GM12878 (cell line): Measurements from ENCODE around the gene CLASP1. TPM values are rescaled to one million over a fixed set of nuclear protein-coding genes. Genes with fewer than 3 reads are reported as not detected.

ENCODE experiments used
- ATAC-seq: fragments of 200-7000 bp; cut with Tn5 transposase; 3 replicates; pipeline ENCODE4 v1.9.1; 2020; ENCODE audit warnings: mild to moderate bottlenecking, moderate library complexity
- BruUV-seq: library from RNA; stranded (reverse); fragments of 400-500 nt; replicated peaks from 2 replicates; lab custom pipeline; 2021; lab: Mats Ljungman, UMichigan
- CTCF ChIA-PET: fragments of 300-600 bp; sonication (Branson Sonifier 250); formaldehyde crosslinking; extraction: SDS; loops from one replicate; lab custom pipeline; 2021; ENCODE audit warnings: inconsistent platforms; lab: Yijun Ruan, JAX
- POLR2A ChIA-PET: fragments of 350-600 bp; formaldehyde crosslinking; extraction: SDS; loops from one replicate; lab custom pipeline; 2021; ENCODE audit warnings: inconsistent platforms; lab: Charles Lee
- RAD21 ChIA-PET: fragments of 300-600 bp; sonication (Branson Sonifier 250); formaldehyde crosslinking; loops from one replicate; lab custom pipeline; 2023; ENCODE audit warnings: antibody characterized with exemption; ENCODE audit not compliant: unreplicated experiment; lab: Charles Lee
- SMC1A ChIA-PET: fragments of 300-600 bp; sonication (Branson Sonifier 250); formaldehyde crosslinking; loops from one replicate; lab custom pipeline; 2023; ENCODE audit not compliant: unreplicated experiment, uncharacterized antibody; lab: Charles Lee
- DNase-seq: peaks from one replicate; pipeline ENCODE4 v3.0.0-alpha.2; 2011; ENCODE audit warnings: low read depth, low spot score
- FAIRE-seq: peaks from 3 replicates; lab custom pipeline; 2011; peaks lifted over from hg19 to GRCh38; lab: Jason Lieb, UNC
- H2AFZ ChIP-seq: 2 replicates; pipeline ENCODE4 v1.6.0; 2011; ENCODE audit warnings: low read depth, low read length, control low read depth; ENCODE audit not compliant: control insufficient read depth
- H3K27ac ChIP-seq: 2 replicates; pipeline ENCODE4 v1.5.1; 2011; ENCODE audit warnings: control low read depth; ENCODE audit not compliant: control insufficient read depth, insufficient read depth
- H3K27me3 ChIP-seq, 2 experiments: replicated peaks in 1 of 2; 2 replicates each; pipeline versions ENCODE4 v1.6.0 to v1.6.1; 2011; ENCODE audit warnings: low read length in 1 of 2; ENCODE audit not compliant: control insufficient read depth in 2 of 2, insufficient read depth in 2 of 2
- H3K36me3 ChIP-seq, 2 experiments: 2 replicates each; pipeline ENCODE4 v1.5.1; 2011; ENCODE audit warnings: low read length in 1 of 2; ENCODE audit not compliant: control insufficient read depth in 2 of 2, insufficient read depth in 2 of 2
- H3K4me1 ChIP-seq: 2 replicates; pipeline ENCODE4 v1.6.1; 2011; ENCODE audit warnings: mild to moderate bottlenecking, low read length, moderate library complexity, mixed read lengths; ENCODE audit not compliant: control insufficient read depth, insufficient read depth
- H3K4me2 ChIP-seq: 2 replicates; pipeline ENCODE4 v1.6.0; 2011; ENCODE audit warnings: control low read depth; ENCODE audit not compliant: control insufficient read depth, insufficient read depth
- H3K4me3 ChIP-seq: fragments of 200-600 bp; sonication (generic); 2 replicates; pipeline ENCODE4 v1.5.1; 2016
- H3K79me2 ChIP-seq: 2 replicates; pipeline ENCODE4 v1.6.0; 2011; ENCODE audit warnings: low read length; ENCODE audit not compliant: control insufficient read depth, insufficient read depth
- H3K9ac ChIP-seq: 2 replicates; pipeline ENCODE4 v1.8.0; 2011; ENCODE audit warnings: low read length, control low read depth, mixed read lengths; ENCODE audit not compliant: control insufficient read depth, insufficient read depth
- H3K9me3 ChIP-seq: replicated peaks from 3 replicates; pipeline ENCODE4 v1.5.1; 2011; ENCODE audit warnings: mild to moderate bottlenecking, low read length; ENCODE audit not compliant: control insufficient read depth, insufficient read depth
- H4K20me1 ChIP-seq: 2 replicates; pipeline ENCODE4 v1.6.0; 2011; ENCODE audit not compliant: control insufficient read depth, insufficient read depth
- CHD2 ChIP-seq: IDR thresholded peaks from 2 replicates; pipeline ENCODE4 v1.6.1; 2011; ENCODE audit warnings: low read depth, low read length, improper control_type of control experiment, borderline replicate concordance
- CHD4 ChIP-seq: fragments of 200-600 bp; sonication (generic); IDR thresholded peaks from 2 replicates; pipeline ENCODE4 v1.6.1; 2016; ENCODE audit warnings: mild to moderate bottlenecking
- ETV6 ChIP-seq, 2 experiments: fragments of 450-650 bp in 1 of 2; IDR thresholded peaks in 1 of 2; conservative IDR thresholded peaks in 1 of 2; 2 replicates each; pipeline ENCODE4 v1.6.1; 2014; ENCODE audit warnings: antibody characterized with exemption in 1 of 2, borderline replicate concordance in 1 of 2, low read depth in 1 of 2, mild to moderate bottlenecking in 1 of 2, moderate library complexity in 1 of 2
- EZH2 ChIP-seq: IDR thresholded peaks from 2 replicates; pipeline ENCODE4 v1.6.1; 2012; ENCODE audit warnings: low read depth, mild to moderate bottlenecking, control low read depth, inconsistent platforms, low read length, borderline replicate concordance; ENCODE audit not compliant: control insufficient read depth
- FOS ChIP-seq: IDR thresholded peaks from 3 replicates; pipeline ENCODE4 v1.6.1; 2011; ENCODE audit warnings: borderline replicate concordance; ENCODE audit not compliant: insufficient read length; ENCODE audit errors: extremely low read depth
- IKZF1 ChIP-seq: fragments of 450-650 bp; conservative IDR thresholded peaks from 2 replicates; pipeline ENCODE4 v1.6.1; 2017; ENCODE audit warnings: antibody characterized with exemption, mild to moderate bottlenecking
- MTA3 ChIP-seq: IDR thresholded peaks from 2 replicates; pipeline ENCODE4 v1.6.1; 2012; ENCODE audit warnings: low read length, inconsistent platforms, borderline replicate concordance
- MXI1 ChIP-seq: fragments of 150-350 bp; IDR thresholded peaks from 2 replicates; pipeline ENCODE4 v1.6.1; 2011; ENCODE audit warnings: low read depth, mild to moderate bottlenecking, inconsistent platforms, low read length, improper control_type of control experiment
- PML ChIP-seq: IDR thresholded peaks from 2 replicates; pipeline ENCODE4 v1.6.1; 2012; ENCODE audit warnings: low read length, inconsistent platforms
- RBBP5 ChIP-seq: fragments of 200-600 bp; sonication (generic); conservative IDR thresholded peaks from 2 replicates; pipeline ENCODE4 v1.6.1; 2016
- SPI1 ChIP-seq: IDR thresholded peaks from 2 replicates; pipeline ENCODE4 v1.6.1; 2011; ENCODE audit warnings: low read depth, mild to moderate bottlenecking, low read length, moderate library complexity, borderline replicate concordance; ENCODE audit not compliant: insufficient read depth
- ZNF207 ChIP-seq: fragments of 450-650 bp; IDR thresholded peaks from 2 replicates; pipeline ENCODE4 v1.6.1; 2014; ENCODE audit warnings: antibody characterized with exemption, mild to moderate bottlenecking, borderline replicate concordance
- ZNF24 ChIP-seq: fragments of 450-650 bp; IDR thresholded peaks from 2 replicates; pipeline ENCODE4 v1.6.1; 2017; ENCODE audit warnings: antibody characterized with exemption, mild to moderate bottlenecking
- ZNF622 ChIP-seq: fragments of 450-650 bp; IDR thresholded peaks from 2 replicates; pipeline ENCODE4 v1.6.1; 2017; ENCODE audit warnings: mild to moderate bottlenecking, inconsistent platforms
- whole genome bisulfite sequencing: methylation state at CpG from one replicate; pipeline ENCODE4 v1.1.6; 2016; ENCODE audit warnings: low lambda C conversion rate; ENCODE audit not compliant: insufficient replicate concordance, insufficient coverage; ENCODE audit errors: missing lambda C conversion rate; 5-methylcytosine and 5-hydroxymethylcytosine counted together
- in situ Hi-C: fragments of 300-500 bp; cut with MboI; formaldehyde crosslinking; loops from 9 replicates; pipeline ENCODE4 v1.14.3; 2018; ENCODE audit warnings: mixed read lengths
- intact Hi-C: fragments of 100-400 bp; cut with micrococcal nuclease; formaldehyde crosslinking; loops from one replicate; pipeline ENCODE4 v1.14.2; 2022; ENCODE audit not compliant: unreplicated experiment
- polyA plus RNA-seq, 11 experiments: library from polyadenylated mRNA; depleted of rRNA in 4 of 11; unstranded in 6 of 11; stranded (reverse) in 5 of 11; fragments of >200 nt; fragmentation: Nextera tagmentation in 4 of 11; fragmentation: Illumina TruSeq in 1 of 11; extraction: Ambion mirVana in 4 of 11; extraction: Trizol in 1 of 11; gene quantifications; 1 replicate in 1 of 11; 2 replicates in 10 of 11; pipeline versions ENCODE4 v1.2.1 to v1.2.3, GENCODE V29; 2011 to 2016; ENCODE audit warnings: inconsistent platforms in 2 of 11, missing spikeins in 2 of 11, low read depth in 1 of 11
- total RNA-seq, 4 experiments: library from RNA; depleted of rRNA in 3 of 4; stranded (reverse); fragments of >200 nt in 3 of 4; fragmentation: Illumina TruSeq in 1 of 4; extraction: Trizol in 1 of 4; gene quantifications; 2 replicates each; pipeline versions ENCODE4 v1.2.1 to v1.2.3, GENCODE V29; 2013 to 2021
- TF ChIP-seq, protein P1 (sequence below): fragments of 450-650 bp; IDR thresholded peaks from 2 replicates; pipeline ENCODE4 v1.6.1; 2016; ENCODE audit warnings: mild to moderate bottlenecking
- TF ChIP-seq, protein P2 (sequence below): fragments of 450-650 bp; conservative IDR thresholded peaks from 2 replicates; pipeline ENCODE4 v1.6.1; 2017; ENCODE audit warnings: mild to moderate bottlenecking, moderate library complexity
- TF ChIP-seq, protein P3 (sequence below): fragments of 450-650 bp; formaldehyde crosslinking; IDR thresholded peaks from 2 replicates; pipeline ENCODE4 v1.4.0; 2022; ENCODE audit warnings: mild to moderate bottlenecking, moderate library complexity
- TF ChIP-seq, protein P4 (sequence below): IDR thresholded peaks from 2 replicates; pipeline ENCODE4 v1.6.1; 2012; ENCODE audit warnings: low read depth, low read length, improper control_type of control experiment

CLASP1 gene
- total and polyA plus RNA-seq, 10 of the 15 experiments (the other 5 are each of a cell fraction or from before 2014, with no cell fraction given): 1.4 to 62.4 (median 32.9) TPM

DNA sequence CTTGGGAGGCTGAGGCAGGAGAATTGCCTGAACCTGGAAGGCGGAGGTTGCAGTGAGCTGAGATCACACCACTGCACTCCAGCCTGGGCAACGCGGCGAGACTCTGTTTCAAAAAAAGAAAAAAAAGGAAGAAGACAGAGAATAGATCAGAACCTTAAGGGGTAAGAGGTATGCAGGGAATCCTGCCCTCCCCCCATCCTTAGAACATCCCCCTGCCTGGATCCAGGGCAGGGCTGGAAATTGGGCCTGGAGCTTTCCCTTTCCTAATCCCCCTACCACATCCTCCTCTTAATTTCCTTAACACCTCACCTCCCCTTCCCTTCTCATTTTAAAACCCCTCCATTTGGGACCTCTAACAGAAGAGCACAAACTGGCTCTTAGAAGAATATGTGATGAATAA, 62.1 kb downstream of the CLASP1 start:
- ChIA-PET CTCF (interaction anchor here (0.9 kb wide), 1 partner anchor 11 kb away, joined by 3 read pairs; no protein-coding TSS in a partner anchor), SMC1A (interaction anchor here (0.9 to 3.0 kb wide), 2 partner anchors 9 to 58 kb away, joined by 3 to 17 read pairs; no protein-coding TSS in a partner anchor), RAD21 (no interaction called here), POLR2A (interaction anchor here (0.7 to 1.0 kb wide), 2 partner anchors 8 to 12 kb away, joined by 4 to 6 read pairs; no protein-coding TSS in a partner anchor)
- Histone ChIP-seq H3K4me3 (no peak overlapping the region), H3K27me3 (no peaks in the 10 kb centered on the region), H3K9me3 (no peaks in the 10 kb centered on the region), H3K4me2 (no peak overlapping the region), H4K20me1 (no peaks in the 10 kb centered on the region), H3K79me2 (peaks cover 36% of the 10 kb centered on the region), H2AFZ (no peak overlapping the region), H3K4me1 (no peaks in the 10 kb centered on the region), H3K36me3 (peaks cover 4 to 6% of the 10 kb centered on the region in 2 experiments; a peak in 3 of 4 replicates), H3K27ac (no peak overlapping the region), H3K9ac (no peak overlapping the region)
- intact Hi-C loops: no loop called here
- 100% methylated on average over 4 of the region's 4 CpGs for WGBS
- DNase-seq: no peak
- FAIRE-seq: no peak
- no peak for ATAC-seq
- in situ Hi-C loops: no loop called here
- no TSS peak for BruUV-seq
- TF ChIP-seq ZNF622 (no peak), EZH2 (no peak), MXI1 (no peak), SPI1 (no peak), CHD4 (no peak), IKZF1 (no peak), ZNF207 (no peak), ZNF24 (no peak), FOS (no peak), PML (no peak), RBBP5 (no peak), MTA3 (no peak), ETV6 (conservative IDR thresholded peaks at IDR 0.05 in 1 of 2, IDR thresholded peaks at IDR 0.05 in 1 of 2; ENCODE audit: borderline replicate concordance in 1 of 2, low read depth in 1 of 2) (no peak), CHD2 (no peak)
- TF ChIP-seq, protein P1, sequence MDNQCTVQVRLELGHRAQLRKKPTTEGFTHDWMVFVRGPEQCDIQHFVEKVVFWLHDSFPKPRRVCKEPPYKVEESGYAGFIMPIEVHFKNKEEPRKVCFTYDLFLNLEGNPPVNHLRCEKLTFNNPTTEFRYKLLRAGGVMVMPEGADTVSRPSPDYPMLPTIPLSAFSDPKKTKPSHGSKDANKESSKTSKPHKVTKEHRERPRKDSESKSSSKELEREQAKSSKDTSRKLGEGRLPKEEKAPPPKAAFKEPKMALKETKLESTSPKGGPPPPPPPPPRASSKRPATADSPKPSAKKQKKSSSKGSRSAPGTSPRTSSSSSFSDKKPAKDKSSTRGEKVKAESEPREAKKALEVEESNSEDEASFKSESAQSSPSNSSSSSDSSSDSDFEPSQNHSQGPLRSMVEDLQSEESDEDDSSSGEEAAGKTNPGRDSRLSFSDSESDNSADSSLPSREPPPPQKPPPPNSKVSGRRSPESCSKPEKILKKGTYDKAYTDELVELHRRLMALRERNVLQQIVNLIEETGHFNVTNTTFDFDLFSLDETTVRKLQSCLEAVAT: no peak
- TF ChIP-seq, protein P2, sequence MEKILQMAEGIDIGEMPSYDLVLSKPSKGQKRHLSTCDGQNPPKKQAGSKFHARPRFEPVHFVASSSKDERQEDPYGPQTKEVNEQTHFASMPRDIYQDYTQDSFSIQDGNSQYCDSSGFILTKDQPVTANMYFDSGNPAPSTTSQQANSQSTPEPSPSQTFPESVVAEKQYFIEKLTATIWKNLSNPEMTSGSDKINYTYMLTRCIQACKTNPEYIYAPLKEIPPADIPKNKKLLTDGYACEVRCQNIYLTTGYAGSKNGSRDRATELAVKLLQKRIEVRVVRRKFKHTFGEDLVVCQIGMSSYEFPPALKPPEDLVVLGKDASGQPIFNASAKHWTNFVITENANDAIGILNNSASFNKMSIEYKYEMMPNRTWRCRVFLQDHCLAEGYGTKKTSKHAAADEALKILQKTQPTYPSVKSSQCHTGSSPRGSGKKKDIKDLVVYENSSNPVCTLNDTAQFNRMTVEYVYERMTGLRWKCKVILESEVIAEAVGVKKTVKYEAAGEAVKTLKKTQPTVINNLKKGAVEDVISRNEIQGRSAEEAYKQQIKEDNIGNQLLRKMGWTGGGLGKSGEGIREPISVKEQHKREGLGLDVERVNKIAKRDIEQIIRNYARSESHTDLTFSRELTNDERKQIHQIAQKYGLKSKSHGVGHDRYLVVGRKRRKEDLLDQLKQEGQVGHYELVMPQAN: no peak
- TF ChIP-seq, protein P3, sequence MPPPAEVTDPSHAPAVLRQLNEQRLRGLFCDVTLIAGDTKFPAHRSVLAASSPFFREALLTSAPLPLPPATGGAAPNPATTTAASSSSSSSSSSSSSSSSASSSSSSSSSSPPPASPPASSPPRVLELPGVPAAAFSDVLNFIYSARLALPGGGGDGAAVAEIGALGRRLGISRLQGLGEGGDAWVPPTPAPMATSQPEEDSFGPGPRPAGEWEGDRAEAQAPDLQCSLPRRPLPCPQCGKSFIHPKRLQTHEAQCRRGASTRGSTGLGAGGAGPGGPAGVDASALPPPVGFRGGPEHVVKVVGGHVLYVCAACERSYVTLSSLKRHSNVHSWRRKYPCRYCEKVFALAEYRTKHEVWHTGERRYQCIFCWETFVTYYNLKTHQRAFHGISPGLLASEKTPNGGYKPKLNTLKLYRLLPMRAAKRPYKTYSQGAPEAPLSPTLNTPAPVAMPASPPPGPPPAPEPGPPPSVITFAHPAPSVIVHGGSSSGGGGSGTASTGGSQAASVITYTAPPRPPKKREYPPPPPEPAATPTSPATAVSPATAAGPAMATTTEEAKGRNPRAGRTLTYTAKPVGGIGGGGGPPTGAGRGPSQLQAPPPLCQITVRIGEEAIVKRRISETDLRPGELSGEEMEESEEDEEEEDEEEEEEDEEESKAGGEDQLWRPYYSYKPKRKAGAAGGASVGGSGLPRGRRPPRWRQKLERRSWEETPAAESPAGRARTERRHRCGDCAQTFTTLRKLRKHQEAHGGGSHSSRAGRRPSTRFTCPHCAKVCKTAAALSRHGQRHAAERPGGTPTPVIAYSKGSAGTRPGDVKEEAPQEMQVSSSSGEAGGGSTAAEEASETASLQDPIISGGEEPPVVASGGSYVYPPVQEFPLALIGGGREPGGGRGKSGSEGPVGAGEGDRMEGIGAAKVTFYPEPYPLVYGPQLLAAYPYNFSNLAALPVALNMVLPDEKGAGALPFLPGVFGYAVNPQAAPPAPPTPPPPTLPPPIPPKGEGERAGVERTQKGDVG (CRISPR knock-in tag): no peak
- TF ChIP-seq, protein P4, sequence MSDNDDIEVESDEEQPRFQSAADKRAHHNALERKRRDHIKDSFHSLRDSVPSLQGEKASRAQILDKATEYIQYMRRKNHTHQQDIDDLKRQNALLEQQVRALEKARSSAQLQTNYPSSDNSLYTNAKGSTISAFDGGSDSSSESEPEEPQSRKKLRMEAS: no peak
